ENCODE results near the gene POLR1C. TPM values are rescaled to one million over a fixed set of nuclear protein-coding genes. Genes with fewer than 3 reads are reported as not detected.

The POLR1C gene
- total and polyA plus RNA-seq, 4 donors: 10.8 to 24.3 (median 19.0) TPM

DNA sequence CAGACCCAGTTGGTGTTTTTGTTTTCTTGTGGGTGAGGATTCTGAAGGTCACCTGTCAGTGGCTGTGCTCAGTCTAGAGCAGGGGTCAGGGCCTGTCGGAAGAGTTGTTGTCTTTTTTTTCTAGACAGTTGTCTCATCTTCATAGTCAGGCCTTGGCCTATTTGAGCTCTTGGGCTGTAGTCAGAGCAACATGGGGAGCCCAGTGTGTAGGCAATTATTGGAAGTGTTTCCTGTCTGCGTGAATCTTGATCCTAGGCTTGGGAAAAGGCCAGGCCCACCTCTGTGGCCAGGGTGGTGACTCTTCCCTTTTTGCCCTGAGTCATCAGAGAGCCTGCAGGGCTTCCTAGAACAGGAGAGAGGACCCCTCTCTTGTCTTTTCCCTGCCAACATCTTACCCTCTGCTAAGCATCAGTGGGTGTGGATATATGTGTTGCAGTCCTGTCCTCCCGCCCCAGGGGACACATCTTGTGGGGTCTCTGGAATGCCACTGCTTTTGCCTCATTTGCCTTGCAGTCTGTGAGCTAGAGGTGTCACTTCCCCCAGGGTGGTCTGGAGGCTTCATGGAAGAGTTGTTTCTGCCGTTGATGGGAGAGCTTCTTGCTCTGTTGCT lies 28.1 kb upstream of the POLR1C start:
- Histone ChIP-seq H3K27ac (ENCODE audit: low read depth in 1 of 2, low read length in 2 of 2) (no peak overlapping the region), H3K36me3 (ENCODE audit: control insufficient read depth in 4 of 4, insufficient read depth in 3 of 4, low read depth in 1 of 4, low read length in 3 of 4) (peaks cover 0 to 2% (median 0%) of the 10 kb centered on the region in 4 donors), H3K9me3 (ENCODE audit: control insufficient read depth in 4 of 4, low read length in 3 of 4) (no peaks in the 10 kb centered on the region), H3K27me3 (ENCODE audit: control insufficient read depth in 4 of 4, insufficient read depth in 4 of 4, low read length in 3 of 4) (no peaks in the 10 kb centered on the region), H3K9ac (ENCODE audit: low read depth in 1 of 2, low read length in 2 of 2) (no peak overlapping the region), H3K4me1 (ENCODE audit: control insufficient read depth in 4 of 4, insufficient read depth in 4 of 4, low read length in 3 of 4) (peaks cover 10 to 20% (median 15%) of the 10 kb centered on the region in 4 donors), H3K4me3 (ENCODE audit: low read depth in 1 of 3, low read length in 3 of 3) (no peak overlapping the region)
- TF ChIP-seq EGR1 (IDR thresholded peaks at IDR 0.05; ENCODE audit: low read depth in 2 of 2): no peak
- no peak for TF ChIP-seq HNF4G (IDR thresholded peaks at IDR 0.05)
- TF ChIP-seq, protein P1, sequence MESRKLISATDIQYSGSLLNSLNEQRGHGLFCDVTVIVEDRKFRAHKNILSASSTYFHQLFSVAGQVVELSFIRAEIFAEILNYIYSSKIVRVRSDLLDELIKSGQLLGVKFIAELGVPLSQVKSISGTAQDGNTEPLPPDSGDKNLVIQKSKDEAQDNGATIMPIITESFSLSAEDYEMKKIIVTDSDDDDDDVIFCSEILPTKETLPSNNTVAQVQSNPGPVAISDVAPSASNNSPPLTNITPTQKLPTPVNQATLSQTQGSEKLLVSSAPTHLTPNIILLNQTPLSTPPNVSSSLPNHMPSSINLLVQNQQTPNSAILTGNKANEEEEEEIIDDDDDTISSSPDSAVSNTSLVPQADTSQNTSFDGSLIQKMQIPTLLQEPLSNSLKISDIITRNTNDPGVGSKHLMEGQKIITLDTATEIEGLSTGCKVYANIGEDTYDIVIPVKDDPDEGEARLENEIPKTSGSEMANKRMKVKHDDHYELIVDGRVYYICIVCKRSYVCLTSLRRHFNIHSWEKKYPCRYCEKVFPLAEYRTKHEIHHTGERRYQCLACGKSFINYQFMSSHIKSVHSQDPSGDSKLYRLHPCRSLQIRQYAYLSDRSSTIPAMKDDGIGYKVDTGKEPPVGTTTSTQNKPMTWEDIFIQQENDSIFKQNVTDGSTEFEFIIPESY (IDR thresholded peaks at IDR 0.05): no peak
- no peak for TF ChIP-seq FOXA1 (IDR thresholded peaks at IDR 0.05)
- TF ChIP-seq GABPA (IDR thresholded peaks at IDR 0.05 in 1 of 2, conservative IDR thresholded peaks at IDR 0.05 in 1 of 2): no peak
- no peak for TF ChIP-seq RAD21 (IDR thresholded peaks at IDR 0.05)
- TF ChIP-seq JUND (IDR thresholded peaks at IDR 0.05): no peak
- no peak for TF ChIP-seq RXRA (IDR thresholded peaks at IDR 0.05)
- TF ChIP-seq YY1 (IDR thresholded peaks at IDR 0.05): no peak
- TF ChIP-seq, protein P2, sequence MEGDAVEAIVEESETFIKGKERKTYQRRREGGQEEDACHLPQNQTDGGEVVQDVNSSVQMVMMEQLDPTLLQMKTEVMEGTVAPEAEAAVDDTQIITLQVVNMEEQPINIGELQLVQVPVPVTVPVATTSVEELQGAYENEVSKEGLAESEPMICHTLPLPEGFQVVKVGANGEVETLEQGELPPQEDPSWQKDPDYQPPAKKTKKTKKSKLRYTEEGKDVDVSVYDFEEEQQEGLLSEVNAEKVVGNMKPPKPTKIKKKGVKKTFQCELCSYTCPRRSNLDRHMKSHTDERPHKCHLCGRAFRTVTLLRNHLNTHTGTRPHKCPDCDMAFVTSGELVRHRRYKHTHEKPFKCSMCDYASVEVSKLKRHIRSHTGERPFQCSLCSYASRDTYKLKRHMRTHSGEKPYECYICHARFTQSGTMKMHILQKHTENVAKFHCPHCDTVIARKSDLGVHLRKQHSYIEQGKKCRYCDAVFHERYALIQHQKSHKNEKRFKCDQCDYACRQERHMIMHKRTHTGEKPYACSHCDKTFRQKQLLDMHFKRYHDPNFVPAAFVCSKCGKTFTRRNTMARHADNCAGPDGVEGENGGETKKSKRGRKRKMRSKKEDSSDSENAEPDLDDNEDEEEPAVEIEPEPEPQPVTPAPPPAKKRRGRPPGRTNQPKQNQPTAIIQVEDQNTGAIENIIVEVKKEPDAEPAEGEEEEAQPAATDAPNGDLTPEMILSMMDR (IDR thresholded peaks at IDR 0.05; ENCODE audit: low read depth, low read length, missing input control): no peak
- TF ChIP-seq, protein P3, sequence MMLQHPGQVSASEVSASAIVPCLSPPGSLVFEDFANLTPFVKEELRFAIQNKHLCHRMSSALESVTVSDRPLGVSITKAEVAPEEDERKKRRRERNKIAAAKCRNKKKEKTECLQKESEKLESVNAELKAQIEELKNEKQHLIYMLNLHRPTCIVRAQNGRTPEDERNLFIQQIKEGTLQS (IDR thresholded peaks at IDR 0.05): no peak
- TF ChIP-seq FOXA2 (IDR thresholded peaks at IDR 0.05): no peak
- no peak for TF ChIP-seq SP1 (IDR thresholded peaks at IDR 0.05)
- no peak for TF ChIP-seq TAF1 (conservative IDR thresholded peaks at IDR 0.05)
- TF ChIP-seq, protein P4, sequence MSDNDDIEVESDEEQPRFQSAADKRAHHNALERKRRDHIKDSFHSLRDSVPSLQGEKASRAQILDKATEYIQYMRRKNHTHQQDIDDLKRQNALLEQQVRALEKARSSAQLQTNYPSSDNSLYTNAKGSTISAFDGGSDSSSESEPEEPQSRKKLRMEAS (IDR thresholded peaks at IDR 0.05): no peak
- TF ChIP-seq HNF4A (conservative IDR thresholded peaks at IDR 0.05): no peak
- TF ChIP-seq, protein P5, sequence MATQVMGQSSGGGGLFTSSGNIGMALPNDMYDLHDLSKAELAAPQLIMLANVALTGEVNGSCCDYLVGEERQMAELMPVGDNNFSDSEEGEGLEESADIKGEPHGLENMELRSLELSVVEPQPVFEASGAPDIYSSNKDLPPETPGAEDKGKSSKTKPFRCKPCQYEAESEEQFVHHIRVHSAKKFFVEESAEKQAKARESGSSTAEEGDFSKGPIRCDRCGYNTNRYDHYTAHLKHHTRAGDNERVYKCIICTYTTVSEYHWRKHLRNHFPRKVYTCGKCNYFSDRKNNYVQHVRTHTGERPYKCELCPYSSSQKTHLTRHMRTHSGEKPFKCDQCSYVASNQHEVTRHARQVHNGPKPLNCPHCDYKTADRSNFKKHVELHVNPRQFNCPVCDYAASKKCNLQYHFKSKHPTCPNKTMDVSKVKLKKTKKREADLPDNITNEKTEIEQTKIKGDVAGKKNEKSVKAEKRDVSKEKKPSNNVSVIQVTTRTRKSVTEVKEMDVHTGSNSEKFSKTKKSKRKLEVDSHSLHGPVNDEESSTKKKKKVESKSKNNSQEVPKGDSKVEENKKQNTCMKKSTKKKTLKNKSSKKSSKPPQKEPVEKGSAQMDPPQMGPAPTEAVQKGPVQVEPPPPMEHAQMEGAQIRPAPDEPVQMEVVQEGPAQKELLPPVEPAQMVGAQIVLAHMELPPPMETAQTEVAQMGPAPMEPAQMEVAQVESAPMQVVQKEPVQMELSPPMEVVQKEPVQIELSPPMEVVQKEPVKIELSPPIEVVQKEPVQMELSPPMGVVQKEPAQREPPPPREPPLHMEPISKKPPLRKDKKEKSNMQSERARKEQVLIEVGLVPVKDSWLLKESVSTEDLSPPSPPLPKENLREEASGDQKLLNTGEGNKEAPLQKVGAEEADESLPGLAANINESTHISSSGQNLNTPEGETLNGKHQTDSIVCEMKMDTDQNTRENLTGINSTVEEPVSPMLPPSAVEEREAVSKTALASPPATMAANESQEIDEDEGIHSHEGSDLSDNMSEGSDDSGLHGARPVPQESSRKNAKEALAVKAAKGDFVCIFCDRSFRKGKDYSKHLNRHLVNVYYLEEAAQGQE (IDR thresholded peaks at IDR 0.05): no peak
- no peak for TF ChIP-seq NR2F2 (IDR thresholded peaks at IDR 0.05)
- WGBS: 82% methylated on average over 4 of the region's 4 CpGs
- DNase-seq (ENCODE audit: low spot score): no peak

All from liver (tissue), 9 donors.